ENCODE results near the gene CLSTN2.

CLSTN2 gene

DNA sequence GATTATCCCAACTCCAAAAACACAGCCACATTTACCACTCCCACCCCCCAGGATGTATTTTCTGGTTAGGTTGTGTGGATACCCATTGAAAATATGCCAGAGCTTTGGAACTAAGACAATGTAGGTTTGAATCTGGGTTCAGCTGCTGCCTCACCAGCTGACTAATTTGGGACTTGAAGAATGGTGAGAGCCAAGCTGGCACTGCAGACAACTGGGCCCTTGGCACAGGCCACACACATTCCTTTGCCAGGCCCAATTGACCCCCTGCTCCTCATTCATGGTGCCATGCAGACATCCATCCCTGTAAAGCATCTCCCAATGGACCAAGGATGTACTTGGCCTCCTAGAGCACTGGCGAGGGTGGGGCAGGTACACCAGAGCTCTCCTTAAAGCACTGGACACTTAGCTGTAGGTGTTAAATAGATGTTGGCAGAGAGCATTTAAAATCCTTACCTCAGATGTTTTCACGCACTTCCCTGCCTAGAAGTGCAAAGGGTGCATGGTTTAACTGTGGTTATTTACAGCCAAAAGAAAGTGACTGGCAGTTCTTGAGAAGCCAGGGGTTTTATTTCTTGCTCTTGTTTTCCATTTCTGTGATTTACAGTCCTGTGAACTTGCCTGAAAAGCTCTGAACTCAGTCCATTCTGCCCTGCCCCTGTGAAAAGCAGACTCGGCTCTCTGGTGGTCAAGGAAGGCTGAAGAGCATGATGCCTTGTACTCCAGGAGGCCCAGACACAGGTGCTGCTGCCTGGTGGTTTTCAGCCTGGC is 138.5 kb downstream of the CLSTN2 start:
- Histone ChIP-seq H3K18ac (ENCODE audit: low read length) (no peak overlapping the region), H3K4me1 (ENCODE audit: control insufficient read depth in 1 of 2, insufficient read depth in 2 of 2, low read length in 2 of 2) (no peaks in the 10 kb centered on the region), H2BK5ac (ENCODE audit: low read depth, low read length, poor library complexity) (no peak overlapping the region), H3K27ac (ENCODE audit: low read depth, low read length) (no peak overlapping the region), H3K14ac (ENCODE audit: low read length) (no peak overlapping the region), H2BK12ac (ENCODE audit: low read length) (no peak overlapping the region), H3K79me1 (ENCODE audit: low read length) (no peaks in the 10 kb centered on the region), H2AFZ (ENCODE audit: insufficient read depth, low read length, poor library complexity) (no peak overlapping the region), H3K4ac (ENCODE audit: low read depth, low read length) (no peak overlapping the region), H2BK120ac (ENCODE audit: insufficient read depth, low read length, poor library complexity) (no peak overlapping the region), H4K12ac (ENCODE audit: low read depth, low read length) (no peak overlapping the region), H3K79me2 (ENCODE audit: control insufficient read depth, insufficient read depth, low read length, poor library complexity) (no peaks in the 10 kb centered on the region), H4K8ac (ENCODE audit: low read depth, low read length) (no peak overlapping the region), H2AK5ac (ENCODE audit: low read length) (no peak overlapping the region), H3K4me3 (ENCODE audit: low read depth, low read length) (no peak overlapping the region), H3K23ac (ENCODE audit: low read length) (no peak overlapping the region), H4K91ac (ENCODE audit: low read depth, low read length) (no peak overlapping the region), H3K27me3 (ENCODE audit: insufficient read depth, low read length) (no peaks in the 10 kb centered on the region), H3K36me3 (ENCODE audit: control insufficient read depth in 1 of 2, insufficient read depth in 2 of 2, low read length in 2 of 2) (peaks cover 0 to 3% of the 10 kb centered on the region in 2 experiments), H3K9ac (ENCODE audit: low read length) (no peak overlapping the region), H3K9me3 (ENCODE audit: insufficient read depth, low read depth, low read length) (peaks cover 2% of the 10 kb centered on the region), H3K4me2 (ENCODE audit: low read length) (no peak overlapping the region)
- WGBS (ENCODE audit: extremely low coverage, insufficient coverage, insufficient read length): no CpG with 5 or more reads among the region's 3 CpGs
- no peak for DNase-seq

DNA sequence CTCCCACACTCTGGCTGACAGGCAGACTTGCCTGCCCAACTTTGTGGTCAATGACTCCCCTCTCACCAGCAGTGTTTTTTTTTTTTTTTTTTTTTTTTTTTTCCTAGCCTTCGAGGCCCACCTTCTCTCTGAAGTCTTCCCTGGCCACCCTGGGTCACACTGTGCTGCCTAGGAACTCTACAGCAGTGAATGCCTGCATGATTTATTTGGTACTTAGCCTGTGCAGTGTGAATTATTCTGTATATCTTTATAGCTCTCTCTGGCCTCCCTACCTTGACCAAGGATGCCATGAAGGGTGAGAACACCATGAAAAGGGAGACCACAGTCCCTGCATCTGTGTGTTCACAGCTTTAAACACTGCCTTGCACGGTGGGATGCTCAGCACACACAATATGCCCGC is 141.6 kb downstream of the CLSTN2 start:
- no peak overlapping the region for H2AK5ac ChIP-seq (ENCODE audit: low read length)
- H2BK12ac ChIP-seq (ENCODE audit: low read length): no peak overlapping the region
- no peak overlapping the region for H4K12ac ChIP-seq (ENCODE audit: low read depth, low read length)
- no peak for DNase-seq
- peaks cover 2% of the 10 kb centered on the region for H3K9me3 ChIP-seq (ENCODE audit: insufficient read depth, low read depth, low read length)
- H3K23ac ChIP-seq (ENCODE audit: low read length): no peak overlapping the region
- H3K79me2 ChIP-seq (ENCODE audit: control insufficient read depth, insufficient read depth, low read length, poor library complexity): no peaks in the 10 kb centered on the region
- no CpG with 5 or more reads among the region's 3 CpGs for WGBS (ENCODE audit: extremely low coverage, insufficient coverage, insufficient read length)
- no peak overlapping the region for H3K4ac ChIP-seq (ENCODE audit: low read depth, low read length)
- no peaks in the 10 kb centered on the region for H3K27me3 ChIP-seq (ENCODE audit: insufficient read depth, low read length)
- no peaks in the 10 kb centered on the region for H3K79me1 ChIP-seq (ENCODE audit: low read length)
- no peak overlapping the region for H3K4me2 ChIP-seq (ENCODE audit: low read length)
- no peak overlapping the region for H4K91ac ChIP-seq (ENCODE audit: low read depth, low read length)
- no peak overlapping the region for H3K4me3 ChIP-seq (ENCODE audit: low read depth, low read length)
- H3K27ac ChIP-seq (ENCODE audit: low read depth, low read length): no peak overlapping the region
- H3K18ac ChIP-seq (ENCODE audit: low read length): no peak overlapping the region
- H2BK120ac ChIP-seq (ENCODE audit: insufficient read depth, low read length, poor library complexity): no peak overlapping the region
- no peak overlapping the region for H4K8ac ChIP-seq (ENCODE audit: low read depth, low read length)
- H3K14ac ChIP-seq (ENCODE audit: low read length): no peak overlapping the region
- H3K36me3 ChIP-seq (ENCODE audit: control insufficient read depth in 1 of 2, insufficient read depth in 2 of 2, low read length in 2 of 2): peaks cover 0 to 3% of the 10 kb centered on the region in 2 experiments
- no peak overlapping the region for H2BK5ac ChIP-seq (ENCODE audit: low read depth, low read length, poor library complexity)
- H3K9ac ChIP-seq (ENCODE audit: low read length): no peak overlapping the region
- no peak overlapping the region for H2AFZ ChIP-seq (ENCODE audit: insufficient read depth, low read length, poor library complexity)
- H3K4me1 ChIP-seq (ENCODE audit: control insufficient read depth in 1 of 2, insufficient read depth in 2 of 2, low read length in 2 of 2): no peaks in the 10 kb centered on the region

DNA sequence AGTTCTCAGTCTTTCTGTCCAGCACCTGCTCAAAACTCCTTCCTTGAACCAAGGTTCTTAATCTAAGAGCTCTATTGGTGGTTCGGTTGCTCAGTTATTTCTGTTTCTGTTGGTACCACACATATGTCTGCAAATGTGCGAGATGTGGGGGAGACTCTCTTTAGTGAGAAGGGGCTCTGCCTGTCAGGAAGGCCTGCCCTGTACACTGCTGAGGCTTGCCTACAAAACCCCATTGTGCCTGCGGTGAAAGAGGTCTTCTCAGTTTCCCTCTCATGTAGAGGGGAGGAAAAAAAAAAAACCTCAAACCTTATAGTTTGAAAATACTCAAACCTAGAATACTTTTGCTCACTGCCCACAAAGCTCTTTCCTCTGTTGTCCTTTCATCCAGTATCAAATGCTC is 142.4 kb downstream of the CLSTN2 start:
- no CpG with 5 or more reads among the region's 3 CpGs for WGBS (ENCODE audit: extremely low coverage, insufficient coverage, insufficient read length)
- H2AFZ ChIP-seq (ENCODE audit: insufficient read depth, low read length, poor library complexity): no peak overlapping the region
- H2BK12ac ChIP-seq (ENCODE audit: low read length): no peak overlapping the region
- H3K4me2 ChIP-seq (ENCODE audit: low read length): no peak overlapping the region
- no peak overlapping the region for H4K12ac ChIP-seq (ENCODE audit: low read depth, low read length)
- H4K8ac ChIP-seq (ENCODE audit: low read depth, low read length): no peak overlapping the region
- H3K36me3 ChIP-seq (ENCODE audit: control insufficient read depth in 1 of 2, insufficient read depth in 2 of 2, low read length in 2 of 2): peaks cover 0 to 3% of the 10 kb centered on the region in 2 experiments
- no peaks in the 10 kb centered on the region for H3K79me2 ChIP-seq (ENCODE audit: control insufficient read depth, insufficient read depth, low read length, poor library complexity)
- H3K9ac ChIP-seq (ENCODE audit: low read length): no peak overlapping the region
- H4K91ac ChIP-seq (ENCODE audit: low read depth, low read length): no peak overlapping the region
- H3K18ac ChIP-seq (ENCODE audit: low read length): no peak overlapping the region
- no peak overlapping the region for H3K14ac ChIP-seq (ENCODE audit: low read length)
- no peak overlapping the region for H2BK5ac ChIP-seq (ENCODE audit: low read depth, low read length, poor library complexity)
- no peak overlapping the region for H3K4ac ChIP-seq (ENCODE audit: low read depth, low read length)
- H3K79me1 ChIP-seq (ENCODE audit: low read length): no peaks in the 10 kb centered on the region
- no peak for DNase-seq
- no peaks in the 10 kb centered on the region for H3K4me1 ChIP-seq (ENCODE audit: control insufficient read depth in 1 of 2, insufficient read depth in 2 of 2, low read length in 2 of 2)
- H3K9me3 ChIP-seq (ENCODE audit: insufficient read depth, low read depth, low read length): peaks cover 2% of the 10 kb centered on the region
- no peak overlapping the region for H2BK120ac ChIP-seq (ENCODE audit: insufficient read depth, low read length, poor library complexity)
- no peak overlapping the region for H3K23ac ChIP-seq (ENCODE audit: low read length)
- H3K27me3 ChIP-seq (ENCODE audit: insufficient read depth, low read length): no peaks in the 10 kb centered on the region
- no peak overlapping the region for H3K4me3 ChIP-seq (ENCODE audit: low read depth, low read length)
- H2AK5ac ChIP-seq (ENCODE audit: low read length): no peak overlapping the region
- H3K27ac ChIP-seq (ENCODE audit: low read depth, low read length): no peak overlapping the region

GRCh38 chr3:140078343-140078742 is 143.4 kb downstream of the CLSTN2 start:
- Histone ChIP-seq H3K4ac (ENCODE audit: low read depth, low read length) (no peak overlapping the region), H3K27ac (ENCODE audit: low read depth, low read length) (no peak overlapping the region), H4K8ac (ENCODE audit: low read depth, low read length) (no peak overlapping the region), H4K12ac (ENCODE audit: low read depth, low read length) (no peak overlapping the region), H2BK12ac (ENCODE audit: low read length) (no peak overlapping the region), H2AFZ (ENCODE audit: insufficient read depth, low read length, poor library complexity) (no peak overlapping the region), H3K79me1 (ENCODE audit: low read length) (no peaks in the 10 kb centered on the region), H4K91ac (ENCODE audit: low read depth, low read length) (no peak overlapping the region), H3K4me3 (ENCODE audit: low read depth, low read length) (no peak overlapping the region), H3K14ac (ENCODE audit: low read length) (no peak overlapping the region), H3K27me3 (ENCODE audit: insufficient read depth, low read length) (no peaks in the 10 kb centered on the region), H2BK120ac (ENCODE audit: insufficient read depth, low read length, poor library complexity) (no peak overlapping the region), H2AK5ac (ENCODE audit: low read length) (no peak overlapping the region), H3K18ac (ENCODE audit: low read length) (no peak overlapping the region), H3K9me3 (ENCODE audit: insufficient read depth, low read depth, low read length) (peaks cover under 1% of the 10 kb centered on the region), H3K4me1 (ENCODE audit: control insufficient read depth in 1 of 2, insufficient read depth in 2 of 2, low read length in 2 of 2) (no peaks in the 10 kb centered on the region), H2BK5ac (ENCODE audit: low read depth, low read length, poor library complexity) (no peak overlapping the region), H3K4me2 (ENCODE audit: low read length) (no peak overlapping the region), H3K9ac (ENCODE audit: low read length) (no peak overlapping the region), H3K23ac (ENCODE audit: low read length) (no peak overlapping the region), H3K79me2 (ENCODE audit: control insufficient read depth, insufficient read depth, low read length, poor library complexity) (no peaks in the 10 kb centered on the region), H3K36me3 (ENCODE audit: control insufficient read depth in 1 of 2, insufficient read depth in 2 of 2, low read length in 2 of 2) (peaks cover 0 to 1% of the 10 kb centered on the region in 2 experiments)
- no CpG with 5 or more reads among the region's 4 CpGs for WGBS (ENCODE audit: extremely low coverage, insufficient coverage, insufficient read length)
- DNase-seq: no peak
